NCI-H1048 (cell line): ENCODE data around the gene WNT7B.

Experiments
- DNase-seq: peaks from one replicate; lab custom pipeline; 2025; lab: John Stamatoyannopoulos, UW

Gene WNT7B

DNA sequence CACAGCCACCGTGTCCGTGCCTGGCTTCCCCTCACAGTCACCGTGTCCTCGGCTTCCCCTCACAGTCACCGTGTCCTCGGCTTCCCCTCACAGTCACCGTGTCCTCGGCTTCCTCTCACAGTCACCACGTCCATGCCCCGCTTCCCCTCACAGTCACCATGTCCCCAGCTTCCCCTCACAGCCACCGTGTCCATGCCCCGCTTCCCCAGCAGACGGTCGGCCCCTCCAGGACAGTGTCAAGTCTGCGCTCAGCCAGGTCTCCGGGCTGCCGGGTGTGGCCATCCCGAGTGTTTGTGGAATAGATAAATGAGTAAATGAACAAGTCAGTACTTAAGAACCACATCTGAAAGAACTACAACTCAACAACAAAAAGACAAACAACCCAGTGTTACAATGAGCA lies 23.8 kb downstream of the WNT7B start:
- no peak for DNase-seq

DNA sequence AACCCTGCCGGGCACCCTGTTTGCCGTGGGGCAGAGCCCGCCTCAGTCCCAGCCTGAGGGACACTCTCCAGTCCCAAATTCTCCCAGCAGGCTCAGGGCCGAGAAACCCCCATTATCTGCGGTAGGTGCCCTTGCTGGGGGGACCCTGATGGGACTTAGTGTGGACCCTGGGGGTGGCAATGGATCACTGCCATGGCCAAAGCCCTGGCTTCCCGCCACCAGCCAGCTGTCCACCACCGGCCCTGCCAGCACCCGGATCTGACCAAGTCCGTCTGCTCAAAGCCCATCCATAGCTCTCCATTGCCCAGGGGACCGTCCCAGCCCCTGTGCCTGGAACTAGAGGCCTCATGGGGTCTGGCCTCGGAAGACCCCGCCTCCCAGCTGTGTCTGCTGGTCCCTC lies 24.4 kb downstream of the WNT7B start:
- no peak for DNase-seq

DNA sequence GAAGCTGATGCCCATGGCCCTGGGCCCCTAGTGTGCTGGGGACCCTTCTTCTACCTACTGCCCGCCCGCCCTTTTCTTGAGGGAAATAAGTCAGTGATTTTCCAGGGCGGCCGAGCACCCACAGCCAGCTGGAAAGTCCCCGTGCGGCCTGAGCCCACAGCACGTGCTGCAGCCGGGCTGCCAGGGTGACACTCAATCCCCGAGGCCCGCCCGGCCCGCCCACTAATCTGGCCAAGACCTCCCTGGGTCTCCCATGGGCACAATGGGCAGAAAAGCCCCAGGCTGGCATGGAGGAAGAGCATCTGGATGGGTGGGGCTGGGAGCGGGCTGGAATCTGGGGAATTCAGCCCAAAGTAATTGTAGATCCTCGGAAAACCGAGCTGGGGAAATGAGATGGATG lies 24.8 kb downstream of the WNT7B start:
- no peak for DNase-seq

DNA sequence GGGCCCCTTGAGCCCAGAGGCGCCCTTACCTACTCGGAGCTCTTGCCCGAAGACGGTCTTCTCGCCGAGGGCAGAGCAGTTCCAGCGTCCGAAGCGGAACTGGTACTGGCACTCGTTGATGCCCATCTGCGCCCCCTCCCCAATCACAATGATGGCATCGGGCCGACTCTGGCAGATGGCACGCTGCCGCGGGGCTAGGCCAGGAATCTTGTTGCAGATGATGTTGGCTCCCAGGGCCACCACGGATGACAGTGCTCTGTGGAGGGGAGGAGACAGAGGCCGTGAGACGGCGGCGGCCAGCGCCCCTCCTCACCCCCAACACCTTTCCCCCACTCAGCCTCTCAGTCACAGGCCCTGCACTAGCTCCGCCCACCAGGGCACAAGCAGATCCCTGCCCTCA lies 27.1 kb downstream of the WNT7B start:
- DNase-seq: no peak

DNA sequence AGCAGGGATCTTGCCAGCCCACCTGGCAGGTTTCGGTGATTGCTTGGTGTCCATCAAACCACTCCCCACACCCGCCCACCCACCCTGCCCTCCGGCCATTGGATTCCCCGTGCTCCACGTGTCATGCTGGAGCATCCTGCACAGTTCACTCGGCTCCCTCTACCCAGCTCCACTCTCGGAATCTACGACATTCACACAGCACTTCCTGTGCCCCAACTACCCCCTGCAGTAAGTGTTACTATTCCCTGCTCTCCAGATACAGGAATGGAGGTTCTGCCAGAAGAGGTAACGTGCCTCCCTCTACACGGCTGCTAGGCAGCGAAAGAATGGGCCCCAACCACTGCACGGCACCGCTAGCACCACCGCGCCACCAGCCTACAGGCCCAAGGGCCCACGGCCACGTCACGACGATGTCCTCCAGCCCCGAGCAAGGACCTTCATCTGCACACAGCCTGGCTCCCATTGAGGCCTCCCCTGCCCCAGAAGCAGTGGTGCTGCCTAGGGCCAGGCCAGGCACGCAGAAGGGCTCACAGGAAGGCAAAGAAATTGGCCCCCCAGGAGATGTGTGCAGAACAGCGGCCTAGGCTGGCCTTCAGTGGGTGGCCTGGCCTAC lies 27.6 kb downstream of the WNT7B start:
- no peak for DNase-seq

DNA sequence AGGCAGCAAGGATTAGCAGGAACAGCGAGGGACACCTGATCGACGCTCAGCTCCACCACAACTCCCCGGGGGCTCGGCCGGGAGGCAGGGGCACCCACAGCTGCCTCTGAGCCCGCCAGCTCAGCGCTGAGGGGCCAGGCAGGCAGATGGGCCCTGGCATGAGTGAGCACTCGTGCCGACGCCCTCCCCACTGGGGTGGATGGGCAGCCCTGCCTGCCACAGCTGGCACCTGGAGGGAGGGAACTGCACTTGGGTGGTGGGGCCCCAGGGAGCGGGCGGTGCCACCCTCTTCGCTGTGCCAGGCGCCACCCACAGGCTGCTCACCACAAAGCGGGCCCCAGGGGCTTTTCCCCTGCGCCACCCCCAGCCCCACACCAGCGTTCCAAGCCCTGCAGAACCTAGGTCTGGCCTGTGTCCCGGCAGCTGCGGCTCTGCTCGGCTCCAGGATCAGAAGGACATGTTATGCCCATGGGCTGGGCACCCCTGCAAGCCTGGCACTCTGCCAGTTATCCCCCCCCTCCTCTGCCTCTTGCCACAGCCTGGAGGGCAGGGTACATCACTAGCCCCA lies 28.8 kb downstream of the WNT7B start:
- no peak for DNase-seq

DNA sequence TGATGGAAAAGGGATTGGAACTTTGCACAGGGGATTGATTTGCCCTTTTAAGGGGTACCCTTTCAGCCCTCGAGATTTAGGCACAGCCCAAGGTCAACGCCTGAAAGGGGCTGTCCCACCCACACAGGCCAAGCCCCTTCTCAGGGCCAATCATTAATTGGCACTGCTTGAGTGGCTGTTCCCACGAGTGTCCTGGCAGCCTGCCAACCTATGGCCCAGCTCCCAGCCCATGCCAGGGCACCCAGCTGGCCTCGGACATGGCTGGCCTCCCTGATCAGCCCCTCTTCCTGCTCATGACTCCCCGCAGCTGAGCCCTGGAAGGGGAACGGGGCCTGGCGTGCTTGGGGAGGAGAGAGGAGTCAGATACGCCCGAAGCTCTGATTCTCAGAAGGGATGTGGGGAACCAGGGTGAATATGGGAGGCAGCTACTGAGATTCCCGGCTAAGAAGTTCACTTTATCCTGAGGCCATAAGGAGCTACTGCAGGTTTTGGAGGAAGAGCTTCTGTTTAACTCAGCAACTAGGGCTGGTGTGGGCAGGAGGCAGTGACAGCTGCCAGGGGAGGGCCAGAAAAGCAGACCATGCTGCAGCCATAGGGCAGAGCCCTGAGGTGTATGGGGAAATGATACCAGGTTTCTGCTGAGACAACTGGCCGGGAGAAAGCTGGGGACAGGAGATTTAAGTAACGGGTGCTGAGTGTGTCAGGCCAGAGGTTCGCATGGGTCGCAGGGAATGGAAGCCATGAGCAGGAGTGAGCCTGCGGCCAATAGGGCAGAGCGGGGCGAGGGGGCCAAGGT lies 30.0 kb downstream of the WNT7B start:
- no peak for DNase-seq

DNA sequence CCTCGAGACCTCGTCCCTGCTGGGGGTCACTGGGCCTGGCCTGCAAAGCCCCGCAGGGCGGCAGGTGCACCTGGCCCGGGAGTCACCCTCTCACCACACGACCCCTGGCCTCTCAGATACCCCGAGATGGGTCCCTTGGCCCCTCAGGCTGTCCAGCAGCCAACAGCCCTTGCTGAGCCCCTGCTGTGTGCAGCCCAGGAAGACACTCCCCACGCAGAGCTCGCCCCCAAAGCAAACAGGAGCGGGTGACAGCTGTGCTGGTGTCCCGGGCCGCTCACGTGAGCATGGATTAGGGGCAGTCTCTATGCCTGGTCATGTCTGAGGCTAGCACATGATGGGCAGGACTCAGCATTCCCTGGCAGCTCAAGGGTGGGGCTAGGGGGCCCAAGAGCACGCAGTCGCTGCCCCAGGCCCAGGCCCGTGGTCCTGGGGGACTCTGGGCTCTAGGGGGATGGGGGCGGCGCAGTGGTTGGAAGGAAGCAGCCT lies 31.3 kb downstream of the WNT7B start:
- DNase-seq: no peak

DNA sequence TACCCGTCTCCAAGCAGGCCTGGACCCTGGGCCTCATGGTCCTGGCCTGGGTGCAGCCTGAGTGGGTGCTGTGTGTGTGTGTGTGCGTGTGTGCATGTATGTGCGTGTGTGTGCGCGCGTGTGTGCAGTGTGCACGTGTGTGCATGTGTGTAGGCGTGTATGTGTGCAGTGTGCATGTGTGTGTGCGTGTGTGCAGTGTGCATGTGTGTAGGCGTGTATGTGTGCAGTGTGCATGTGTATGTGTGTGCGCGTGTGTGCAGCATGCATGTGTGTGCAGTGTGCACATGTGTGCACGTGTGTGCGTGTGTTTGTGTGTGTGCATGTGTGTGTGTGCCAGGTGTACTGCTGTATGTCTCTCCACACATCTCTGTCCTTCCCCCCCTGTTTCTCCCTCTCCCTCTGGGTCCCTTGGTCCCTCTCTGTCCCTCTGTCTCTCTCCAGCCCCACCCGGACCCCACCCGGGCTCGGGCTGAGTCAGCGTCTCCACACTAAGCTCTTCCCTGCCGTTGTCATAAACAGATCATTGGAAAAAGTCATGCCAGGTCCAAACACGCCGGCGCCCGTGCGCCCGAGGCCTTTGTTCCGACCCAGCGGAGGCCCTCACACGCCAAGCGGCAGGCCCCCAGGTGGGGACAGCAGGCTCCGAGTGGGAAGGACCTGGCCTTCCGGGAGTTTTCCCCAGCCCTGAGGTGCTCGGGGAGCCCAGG lies 34.0 kb downstream of the WNT7B start:
- no peak for DNase-seq

DNA sequence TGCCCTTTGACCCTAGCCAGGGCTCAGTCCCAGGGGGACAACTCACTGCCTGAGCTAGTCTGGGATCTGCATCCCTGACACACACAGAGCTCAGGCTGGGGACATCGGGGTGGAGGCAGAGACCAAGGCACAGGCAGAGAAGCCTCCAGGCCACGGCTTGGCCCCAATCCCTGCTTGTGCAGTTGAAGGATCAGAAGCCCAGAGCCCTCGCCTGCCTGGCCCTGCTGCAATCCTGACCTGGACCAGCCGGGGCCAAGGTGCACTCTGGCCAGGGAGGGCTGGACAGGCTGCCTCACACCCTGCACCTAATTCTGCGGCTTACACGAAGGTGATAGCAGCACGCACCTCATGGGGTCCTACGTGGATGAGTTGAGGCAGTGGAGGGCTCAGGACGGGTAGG lies 34.6 kb downstream of the WNT7B start:
- no peak for DNase-seq

DNA sequence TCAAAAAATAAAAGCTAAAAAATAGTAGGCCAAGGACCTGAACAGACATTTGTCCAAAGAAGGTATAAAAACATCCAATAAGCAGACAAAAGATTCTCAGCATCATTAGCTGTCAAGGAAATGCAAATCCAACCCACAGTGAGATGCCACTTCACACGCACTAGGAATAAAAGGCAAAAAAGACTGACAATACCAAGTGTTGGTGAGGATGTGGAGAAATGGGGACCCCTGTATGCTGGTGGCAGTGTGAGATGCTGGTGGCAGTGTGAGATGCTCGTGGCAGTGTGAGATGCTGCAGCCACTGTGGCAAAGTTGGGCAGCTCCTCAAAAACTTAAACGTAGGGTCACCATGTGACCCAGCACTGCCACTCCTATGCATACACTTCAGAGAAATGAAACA lies 38.0 kb downstream of the WNT7B start:
- DNase-seq: no peak

DNA sequence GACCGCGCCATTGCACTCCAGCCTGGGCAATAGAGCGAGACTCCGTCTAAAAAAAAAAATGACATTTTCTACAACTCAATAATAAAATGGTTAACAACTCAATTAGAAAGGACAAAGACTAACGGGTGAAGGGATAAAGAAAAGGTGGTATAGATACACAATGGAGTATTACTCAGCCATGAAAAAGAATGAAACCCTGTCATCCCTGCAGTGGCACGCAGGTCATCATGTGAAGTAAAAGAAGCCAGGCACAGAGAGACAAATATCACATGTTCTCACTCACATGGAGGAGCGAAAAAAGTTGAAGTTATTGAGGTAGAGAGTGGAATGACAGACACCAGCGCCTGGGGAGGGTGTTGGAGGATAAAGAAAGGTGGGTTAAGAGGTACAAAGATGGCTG lies 39.0 kb downstream of the WNT7B start:
- DNase-seq: no peak

DNA sequence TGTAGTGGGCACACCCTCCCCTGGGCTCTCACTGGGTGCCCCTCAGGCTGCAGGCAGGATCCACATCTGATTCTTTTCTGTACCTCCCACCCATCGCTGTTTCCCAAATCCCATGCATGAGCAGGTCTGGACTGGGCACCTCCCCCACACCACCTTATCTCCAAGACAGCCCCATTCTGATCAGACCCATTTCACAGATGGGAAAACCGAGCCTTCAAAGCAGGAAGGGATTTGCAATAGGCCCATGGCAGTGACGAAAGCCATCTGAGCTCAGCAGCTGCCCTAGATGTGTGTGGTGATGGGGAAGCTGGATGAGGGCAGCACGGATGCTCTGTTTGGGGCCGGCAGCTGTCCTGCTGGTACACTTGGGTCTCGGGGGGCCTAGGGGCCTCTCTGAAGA lies 41.4 kb downstream of the WNT7B start:
- DNase-seq: no peak

DNA sequence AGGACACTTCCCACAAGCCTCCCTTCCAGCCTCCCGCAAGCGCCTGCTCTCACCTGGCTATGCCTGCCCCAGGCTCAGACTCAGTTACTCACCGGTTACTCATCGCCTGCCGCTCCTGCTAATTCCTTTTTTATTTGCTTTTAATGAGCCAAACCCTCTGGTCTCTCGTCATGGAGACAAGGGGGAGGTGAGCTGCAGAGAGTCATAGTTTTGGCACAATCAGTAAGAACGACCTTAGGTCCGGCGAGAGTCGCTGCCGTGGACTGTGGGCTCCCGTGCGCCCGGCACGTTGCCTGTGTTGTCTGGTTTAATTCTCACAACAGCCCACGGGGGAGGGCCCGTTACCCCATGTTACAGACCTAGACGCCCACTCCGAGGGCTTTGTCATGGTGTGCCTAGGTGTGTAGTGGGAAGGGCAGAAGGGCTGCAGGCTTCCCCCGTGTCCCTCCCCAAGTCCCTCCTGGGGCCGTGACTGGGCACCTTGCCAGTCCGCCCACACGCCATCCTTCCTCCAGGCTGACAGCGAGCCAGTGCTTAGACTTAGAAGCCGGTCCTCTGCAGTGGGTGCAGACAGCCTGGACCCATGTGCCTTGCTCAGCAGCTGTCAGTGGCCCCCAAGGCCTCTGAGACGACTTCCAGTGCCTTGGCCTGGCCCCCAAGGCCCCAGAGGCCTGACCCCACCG lies 42.2 kb downstream of the WNT7B start:
- DNase-seq: no peak

DNA sequence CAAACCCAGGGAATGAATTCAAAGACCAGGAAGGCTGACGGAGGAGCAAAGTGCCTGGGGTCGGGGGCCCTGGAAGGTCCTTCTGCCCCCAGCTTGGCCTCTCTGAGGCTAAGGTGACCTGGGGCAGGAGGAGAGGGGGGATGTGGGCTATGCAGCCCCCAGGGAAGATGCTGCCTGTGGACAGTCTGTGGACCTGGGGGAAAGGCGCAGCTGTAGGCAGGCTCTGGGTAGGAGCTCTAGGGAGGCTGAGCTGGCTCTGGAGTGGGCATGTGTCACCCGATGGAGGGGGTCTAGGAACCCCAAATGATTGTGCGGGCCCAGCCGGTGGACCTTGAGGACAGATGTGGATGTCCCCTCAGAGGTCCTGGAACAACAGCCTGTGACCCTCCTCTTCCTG lies 42.8 kb downstream of the WNT7B start:
- no peak for DNase-seq

DNA sequence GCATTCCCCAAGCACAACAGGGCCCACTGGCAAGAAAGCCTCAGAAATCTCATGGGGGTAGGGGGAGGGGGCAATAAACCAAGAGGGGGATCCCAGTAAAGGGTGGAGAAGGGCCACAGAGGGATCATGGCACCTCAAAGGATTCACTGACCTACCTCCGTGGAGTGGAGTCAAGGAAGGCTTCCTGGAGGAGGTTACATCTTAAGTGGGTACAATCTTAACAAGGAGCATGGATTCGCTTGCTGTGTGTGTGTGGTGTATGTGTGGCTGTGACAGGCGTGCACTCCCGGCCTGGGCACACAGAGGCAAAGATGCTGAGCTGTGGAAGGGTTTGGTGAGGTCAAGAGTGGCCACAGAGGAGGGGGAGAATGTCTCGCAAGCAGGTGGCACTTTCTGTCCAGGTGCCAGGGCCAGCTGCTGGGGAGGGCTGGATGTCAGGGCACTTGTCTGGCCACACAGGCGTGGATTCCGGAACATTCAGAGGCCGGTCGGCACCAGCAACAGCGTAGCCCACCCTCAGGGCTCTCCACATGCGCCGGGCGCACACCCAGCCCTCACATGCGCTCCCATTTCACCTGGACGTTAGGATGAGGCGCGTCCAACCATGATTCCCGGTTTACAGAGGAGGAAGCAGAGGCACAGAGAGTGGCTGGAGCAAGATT lies 43.3 kb downstream of the WNT7B start:
- no peak for DNase-seq

DNA sequence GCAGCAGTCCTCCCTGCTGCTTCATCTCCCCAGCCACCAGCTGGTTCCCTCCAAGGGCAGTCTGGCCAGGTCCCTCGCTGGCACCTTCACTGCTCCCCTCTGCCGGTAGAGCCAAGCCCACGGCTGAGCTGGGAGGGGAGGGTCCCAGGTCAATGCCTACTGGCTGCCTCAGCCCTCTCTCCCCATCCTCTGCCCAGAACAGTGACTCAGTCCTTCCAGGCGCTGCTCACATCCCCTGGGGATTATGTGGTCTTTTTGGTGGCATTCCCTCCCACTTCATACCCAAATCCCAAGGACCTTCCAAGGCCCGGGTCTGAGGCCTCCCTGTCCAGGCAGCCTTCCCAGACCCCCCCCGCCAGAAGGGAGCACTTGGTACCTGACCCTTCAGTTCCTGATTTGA lies 44.9 kb downstream of the WNT7B start:
- DNase-seq: no peak

DNA sequence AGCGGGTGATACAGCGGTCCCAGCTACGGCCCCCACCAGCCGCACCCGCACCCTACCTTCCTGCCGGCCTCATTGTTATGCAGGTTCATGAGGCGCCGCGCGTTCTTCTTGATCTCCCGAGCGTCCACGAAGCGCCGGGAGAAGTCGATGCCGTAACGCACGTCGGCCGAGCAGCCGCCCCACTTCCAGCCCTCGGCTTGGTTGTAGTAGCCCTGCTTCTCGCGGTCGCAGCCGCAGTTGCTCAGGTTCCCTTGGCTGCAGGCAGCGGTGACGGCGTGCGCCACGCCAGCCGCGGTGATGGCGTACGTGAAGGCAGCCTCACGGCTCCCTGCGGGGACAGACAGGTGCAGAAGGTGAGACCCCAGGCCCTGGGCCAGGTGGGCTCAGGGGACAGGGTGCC lies 45.9 kb downstream of the WNT7B start:
- no peak for DNase-seq

DNA sequence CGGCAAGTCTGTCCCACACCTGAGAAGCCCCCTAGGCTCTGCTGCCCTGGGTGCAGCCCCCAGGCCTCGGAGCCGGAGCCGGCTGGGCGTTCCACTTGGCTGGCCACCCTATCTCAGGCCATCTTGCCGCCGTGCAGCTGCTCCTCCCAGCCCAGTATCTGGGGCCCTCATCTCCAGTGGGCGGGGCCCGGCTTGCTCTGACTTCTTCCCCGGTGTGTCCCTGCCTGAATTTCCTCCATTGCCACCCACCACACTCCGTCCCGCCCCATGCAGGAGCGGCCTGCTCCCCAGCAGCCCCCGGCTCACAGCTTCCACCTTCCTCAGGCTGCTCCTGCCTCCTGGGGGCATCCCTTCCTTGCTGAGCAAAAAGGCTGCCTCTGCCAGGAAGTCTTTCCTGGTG lies 46.6 kb downstream of the WNT7B start:
- DNase-seq: no peak

DNA sequence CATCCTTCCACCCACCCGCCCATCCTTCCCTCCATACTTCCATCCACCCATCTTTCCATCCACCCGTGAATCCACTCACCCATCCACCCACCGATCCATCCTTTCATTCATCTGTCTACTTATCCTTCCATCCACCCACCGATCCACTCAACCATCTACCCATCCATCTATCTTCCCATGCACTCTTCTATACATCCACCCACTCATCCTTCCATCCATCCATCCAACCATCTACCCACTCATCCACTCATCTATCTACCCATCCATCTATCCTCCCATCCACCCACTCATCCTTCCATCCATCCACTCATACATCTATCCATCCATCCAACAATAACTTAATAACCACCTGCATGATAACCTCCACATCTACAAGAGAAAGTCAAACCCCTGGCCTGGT lies 47.3 kb downstream of the WNT7B start:
- DNase-seq: no peak

DNA sequence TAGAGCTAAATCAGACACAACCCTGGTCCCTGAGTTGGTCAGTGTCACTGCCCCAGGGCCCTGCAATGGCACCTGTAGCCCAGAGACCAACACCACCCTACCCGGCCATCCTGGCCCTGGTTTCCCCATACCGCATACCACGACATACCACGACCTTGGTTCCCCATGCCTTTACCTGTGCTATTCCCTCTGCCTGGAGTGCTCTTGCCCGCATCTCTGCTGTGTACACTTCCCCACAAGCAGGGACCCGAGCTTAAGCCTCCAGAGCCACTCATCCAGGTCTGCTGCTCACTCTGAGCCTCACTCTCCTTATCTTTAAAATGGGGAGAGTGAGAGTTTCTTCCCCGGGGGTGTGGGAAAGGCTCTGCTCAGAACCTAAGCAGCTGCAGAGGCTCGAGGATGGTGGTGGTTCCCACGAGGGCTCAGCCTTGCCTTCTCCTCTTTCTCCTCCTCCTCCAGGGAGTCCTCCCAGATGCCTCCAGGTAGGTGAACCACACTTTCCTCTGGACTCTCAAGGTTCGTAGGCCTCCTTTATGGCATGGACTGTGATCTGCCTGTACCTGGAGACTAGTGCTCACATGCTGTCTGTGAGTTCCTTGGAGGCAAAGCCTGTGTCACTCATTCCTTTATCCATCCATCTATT lies 48.1 kb downstream of the WNT7B start:
- DNase-seq: no peak
